Stimulated activated CD4-positive, alpha-beta T cell treated with anti-CD3 and anti-CD28 coated beads, Interleukin-15, amount 100 ng/mL, for 48 hours (primary cell): Measurements from ENCODE around the gene OTOG.

Source experiments
- DNase-seq, 2 donors: peaks; one replicate each; pipeline ENCODE4 v3.0.0-alpha.2; 2020; ENCODE audit warnings: low read depth in 2 of 2

Gene OTOG

DNA sequence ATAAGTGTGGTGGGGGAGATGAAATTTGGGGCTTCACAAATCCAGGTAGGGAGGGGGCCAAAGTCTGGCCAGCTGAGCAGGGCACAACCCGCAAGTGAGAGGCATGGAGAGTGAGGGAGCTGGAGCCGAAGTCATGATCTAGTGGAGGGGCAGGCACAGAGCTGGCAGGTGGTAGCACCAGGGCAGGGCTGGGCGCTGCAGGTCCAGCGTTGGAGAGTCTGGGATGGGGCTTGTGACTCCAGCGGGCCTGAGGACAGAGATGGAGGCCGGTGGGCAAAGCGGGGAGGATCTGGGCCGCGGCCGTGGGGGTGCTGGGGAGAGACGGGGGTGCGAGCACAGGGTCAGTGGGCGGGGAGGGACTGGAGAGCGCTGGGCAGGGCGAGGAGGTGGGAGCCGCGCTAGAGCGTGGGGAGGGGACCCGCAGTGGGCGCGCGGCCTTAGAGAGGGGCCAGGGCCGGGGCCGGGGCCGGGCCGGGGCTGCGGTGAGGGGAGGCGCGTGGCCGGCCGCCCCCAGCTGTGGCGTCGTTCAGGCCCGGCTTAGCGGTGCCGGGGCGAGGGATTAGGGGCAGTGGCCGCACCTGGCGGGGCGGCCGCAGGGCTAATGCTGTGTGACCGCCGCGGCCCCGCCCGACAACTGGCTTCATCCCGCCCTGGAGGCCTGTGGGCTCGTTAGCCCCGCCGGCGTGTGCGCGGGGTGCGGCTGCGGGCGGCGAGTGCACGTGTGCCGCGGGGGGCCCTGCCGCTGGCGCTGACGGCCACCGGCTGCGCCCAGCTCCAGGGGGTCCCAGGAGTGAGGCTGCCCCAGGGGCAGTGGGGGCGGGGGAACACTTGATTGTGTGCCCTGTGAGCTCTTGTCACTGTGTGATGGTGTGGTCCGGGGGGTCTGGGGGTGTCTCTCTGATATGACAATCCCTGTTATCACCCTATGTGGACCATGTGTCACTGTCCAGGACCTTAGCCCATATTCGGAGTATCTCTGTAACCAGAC, 148.7 kb downstream of the OTOG start:
- no peak for DNase-seq

DNA sequence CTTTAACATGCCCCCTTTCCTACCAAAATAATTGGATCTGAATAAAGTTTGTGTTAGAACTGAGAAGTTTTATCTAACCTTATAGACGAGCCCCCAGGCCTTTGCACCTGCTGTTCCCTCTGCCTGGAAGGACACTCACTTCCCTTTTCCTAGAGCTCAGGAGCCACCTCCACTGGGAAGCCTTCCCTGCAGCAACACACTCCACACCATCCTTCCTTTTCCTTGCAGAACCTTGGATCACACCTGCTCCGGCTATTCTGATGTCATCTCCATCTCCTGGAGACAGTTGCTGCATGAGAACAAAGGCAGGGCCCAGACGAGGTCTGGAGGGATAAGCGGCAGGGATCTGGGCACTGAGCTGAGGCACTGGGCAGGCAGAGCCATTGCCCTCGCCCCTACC, 149.7 kb downstream of the OTOG start:
- no peak for DNase-seq
